HG02759 (cell line): ENCODE measurements around the gene UQCR10.
"Not testable (repeated sequence)": the region's sequence is repeated elsewhere in the genome, so short reads cannot be mapped to it uniquely, and the experiment has no call there.

Experiments used
- ATAC-seq: cut with Tn5 transposase; IDR thresholded peaks from one replicate; pipeline ENCODE4 v1.9.1; 2021; ENCODE audit warnings: mild to moderate bottlenecking, moderate library complexity; ENCODE audit not compliant: unreplicated experiment

Gene UQCR10

GRCh38 chr22:29735416-29735815 lies 31.8 kb upstream of the UQCR10 start:
- no peak for ATAC-seq

GRCh38 chr22:29737251-29738117 lies 29.7 kb upstream of the UQCR10 start:
- no peak for ATAC-seq

DNA sequence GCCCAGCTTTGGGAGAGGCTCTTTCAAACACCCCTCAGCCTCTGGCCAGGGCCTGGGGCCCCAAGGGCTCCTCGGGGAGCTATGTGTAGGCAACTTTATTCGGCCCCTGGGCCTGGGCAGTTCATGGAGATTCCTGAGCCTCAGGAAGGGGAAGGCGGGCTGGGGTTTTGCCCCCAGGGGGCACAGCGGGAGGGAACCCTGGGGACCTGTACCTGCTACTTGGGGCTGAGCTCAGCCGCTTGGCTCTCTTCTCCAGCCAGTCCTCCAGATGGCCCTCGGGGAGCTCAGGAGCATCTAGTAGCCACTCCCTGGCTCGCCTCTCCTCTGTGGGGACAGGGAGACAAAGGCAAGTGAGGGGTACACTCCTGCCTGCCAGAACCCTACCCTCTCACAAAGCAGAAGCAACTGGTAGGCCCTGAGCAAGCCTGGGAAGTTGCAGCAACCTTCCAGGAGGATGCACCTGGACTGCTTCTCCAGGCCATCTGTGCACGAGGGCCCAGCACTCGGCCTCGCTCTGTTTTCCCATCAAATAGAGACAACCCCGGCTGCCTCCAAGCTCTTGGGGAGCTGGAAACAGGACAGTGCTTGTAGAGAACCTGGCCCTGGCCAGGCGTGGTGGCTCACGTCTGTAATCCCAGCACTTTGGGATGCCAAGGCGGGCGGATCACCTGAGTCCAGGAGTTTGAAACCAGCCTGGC lies 28.9 kb upstream of the UQCR10 start:
- ATAC-seq = no peak

DNA sequence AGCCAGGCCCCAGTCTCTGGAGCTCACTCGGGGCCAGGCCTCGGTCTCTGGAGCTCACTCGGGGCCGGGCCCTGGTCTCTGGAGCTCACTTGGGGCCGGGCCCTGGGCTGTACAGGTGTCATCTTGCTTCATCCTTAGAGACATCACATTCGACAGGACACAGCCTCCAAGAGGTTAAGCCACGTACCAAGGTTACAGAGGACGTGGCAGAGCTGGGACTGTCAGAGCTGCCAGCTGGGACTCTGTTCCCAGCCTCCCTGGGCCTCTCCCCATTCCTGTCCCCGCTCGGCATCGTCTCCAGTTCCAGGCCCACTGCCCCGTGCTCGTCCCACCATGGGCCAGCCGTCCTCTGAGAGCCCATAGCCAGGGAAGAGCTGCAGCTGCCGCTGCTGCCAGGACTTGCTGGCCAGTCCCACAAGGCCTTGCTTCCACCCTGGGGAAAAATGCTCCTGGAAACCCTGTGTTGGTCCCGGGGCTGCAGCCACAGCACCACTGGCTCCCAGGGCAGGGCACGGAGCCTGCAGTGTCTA lies 27.8 kb upstream of the UQCR10 start:
- no peak for ATAC-seq

DNA sequence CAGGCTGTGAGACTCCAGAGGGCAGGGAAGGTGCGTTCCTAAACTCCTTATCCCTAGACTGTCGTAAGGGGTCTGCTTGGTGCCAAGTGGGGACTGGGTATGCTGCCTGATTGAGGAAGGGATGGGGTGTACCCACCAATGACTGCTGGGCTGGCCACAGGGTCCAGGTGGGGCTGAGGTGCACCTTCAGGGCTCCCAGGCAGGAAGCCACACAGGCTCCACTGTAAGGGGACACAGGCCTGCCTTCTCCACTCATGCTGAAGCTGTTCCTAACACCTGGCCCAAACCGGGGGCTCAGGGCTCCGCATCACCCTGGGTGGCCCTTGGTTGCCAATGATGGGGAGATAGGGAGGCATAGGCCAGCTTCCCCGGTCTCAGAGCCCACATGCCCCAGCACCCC lies 27.0 kb upstream of the UQCR10 start:
- ATAC-seq = no peak

GRCh38 chr22:29741926-29742325 lies 25.2 kb upstream of the UQCR10 start:
- ATAC-seq = no peak

DNA sequence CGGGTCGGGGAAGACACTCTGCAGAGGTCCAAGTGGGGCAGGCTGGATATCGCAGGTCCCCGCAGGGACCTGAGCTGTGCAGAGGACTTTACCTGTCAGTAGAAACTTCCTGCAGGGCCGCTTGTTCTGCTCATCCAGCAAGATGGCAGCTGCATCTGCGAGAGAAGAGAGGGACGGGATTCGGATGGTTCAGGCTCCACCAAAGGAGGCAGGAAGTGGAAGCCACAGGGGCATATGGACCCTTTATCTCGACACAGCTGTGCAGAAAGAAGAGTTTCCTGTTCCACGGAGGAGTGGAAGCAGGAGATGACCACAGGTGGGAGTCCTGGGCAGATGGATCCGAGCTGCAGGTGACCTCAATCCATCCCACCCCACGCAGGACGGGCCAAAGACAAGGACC lies 24.8 kb upstream of the UQCR10 start:
- ATAC-seq = no peak

GRCh38 chr22:29744902-29745301 lies 22.3 kb upstream of the UQCR10 start:
- no peak for ATAC-seq

DNA sequence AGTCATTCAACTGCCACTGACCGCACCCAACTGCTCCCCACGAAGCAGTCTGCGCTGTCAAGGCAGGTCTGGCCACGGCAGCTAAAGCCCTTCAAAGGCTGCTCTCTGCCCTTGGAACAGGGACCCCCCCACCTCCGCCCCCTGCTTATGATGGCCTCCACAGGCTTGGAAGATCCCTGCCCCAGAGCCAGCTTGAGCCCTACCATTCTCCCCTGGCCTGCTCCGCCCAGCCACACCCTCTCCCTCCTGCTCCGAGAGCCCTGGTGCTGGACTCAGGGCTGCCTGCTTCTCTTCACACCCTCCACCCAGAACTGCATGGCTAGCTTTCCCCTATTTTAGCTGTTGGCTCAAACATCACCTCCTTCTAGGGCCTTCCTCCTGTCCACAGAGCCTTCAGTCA lies 19.3 kb upstream of the UQCR10 start:
- no peak for ATAC-seq

- no peak for ATAC-seq
Measured at GRCh38 chr22:29748248-29748893, 18.8 kb upstream of the UQCR10 start.

DNA sequence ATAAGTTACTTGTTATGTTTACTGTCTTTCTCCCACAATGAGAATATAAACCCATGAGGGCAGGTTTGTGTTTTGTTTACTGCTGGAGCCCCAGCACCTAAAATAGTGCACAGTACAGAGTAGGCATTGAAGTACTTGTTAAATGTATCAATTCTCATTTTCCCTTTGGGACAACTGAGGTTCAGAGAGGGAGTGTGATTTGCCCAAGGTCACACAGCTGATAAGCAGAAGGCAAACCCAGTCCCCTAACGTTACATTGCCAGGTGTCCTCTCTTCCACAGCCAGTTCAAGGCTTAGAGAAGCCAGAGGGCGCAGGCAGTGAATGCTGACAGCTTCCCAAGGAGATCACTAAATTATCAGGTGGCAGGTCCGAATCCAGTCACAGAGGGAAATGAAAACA lies 17.1 kb upstream of the UQCR10 start:
- no peak for ATAC-seq

- no peak for ATAC-seq
Measured at GRCh38 chr22:29750559-29751538, 16.3 kb upstream of the UQCR10 start.

GRCh38 chr22:29751669-29752068 lies 15.5 kb upstream of the UQCR10 start:
- no peak for ATAC-seq

GRCh38 chr22:29753808-29754657 lies 13.1 kb upstream of the UQCR10 start:
- ATAC-seq = no peak

DNA sequence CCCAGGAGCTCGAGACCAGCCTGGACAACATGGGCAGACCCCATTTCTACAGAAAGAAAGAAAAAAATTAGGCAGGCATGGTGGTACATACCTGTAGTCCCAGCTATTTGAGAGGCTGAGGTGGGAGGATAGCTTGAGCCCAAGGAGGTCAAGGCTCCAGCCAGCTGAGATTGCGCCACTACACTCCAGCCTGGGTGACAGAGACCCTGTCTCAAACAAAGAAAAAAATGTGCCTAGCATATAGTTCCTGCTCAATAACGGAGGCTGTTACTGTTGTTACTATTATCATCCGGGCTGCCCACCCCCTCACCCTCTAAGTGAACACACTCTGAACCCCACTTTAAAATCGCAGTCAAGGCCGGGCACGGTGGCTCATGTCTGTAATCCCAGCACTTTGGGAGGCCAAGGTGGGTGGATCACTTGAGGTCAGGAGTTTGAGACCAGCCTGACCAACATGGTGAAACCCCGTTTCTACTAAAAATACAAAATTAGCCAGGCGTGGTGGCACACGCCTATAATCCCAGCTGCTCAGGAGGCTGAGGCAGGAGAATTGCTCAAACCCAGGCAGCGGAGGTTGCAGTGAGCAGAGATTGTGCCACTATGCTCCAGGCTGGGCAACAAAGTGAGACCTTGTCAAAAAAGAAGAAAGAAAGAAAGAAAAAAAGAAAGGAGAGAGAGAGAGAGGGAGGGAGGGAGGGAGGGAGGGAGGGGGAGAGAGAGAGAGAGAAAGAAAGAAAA lies 12.3 kb upstream of the UQCR10 start:
- not testable (repeated sequence) for ATAC-seq

GRCh38 chr22:29755889-29756288 lies 11.3 kb upstream of the UQCR10 start:
- ATAC-seq = no peak

- ATAC-seq = no peak
Measured at GRCh38 chr22:29756341-29756740, 10.8 kb upstream of the UQCR10 start.

DNA sequence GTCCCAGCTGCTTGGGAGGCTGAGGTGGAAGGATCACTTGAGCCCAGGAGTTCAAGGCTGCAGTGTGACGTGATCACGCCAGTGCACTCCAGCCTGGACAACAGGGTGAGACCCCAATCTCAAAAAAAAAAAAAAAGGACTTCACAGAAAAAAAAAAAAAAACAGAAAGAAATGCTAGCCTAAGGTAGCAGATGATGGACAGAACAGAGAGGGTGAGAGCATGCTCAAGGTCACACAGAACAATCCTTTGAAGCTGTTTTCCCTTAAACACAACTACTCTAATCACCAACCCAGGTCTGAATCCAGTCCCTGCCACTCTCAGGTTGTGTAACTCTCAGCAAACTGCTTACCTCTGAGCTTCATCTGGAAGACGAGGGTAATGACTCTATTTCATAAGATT lies 10.1 kb upstream of the UQCR10 start:
- ATAC-seq = no peak
